HG03045 (cell line): ENCODE measurements around the gene HNRNPC.
"Not testable (repeated sequence)": the region's sequence is repeated elsewhere in the genome, so short reads cannot be mapped to it uniquely, and the experiment has no call there.

Source experiments
- ATAC-seq: cut with Tn5 transposase; IDR thresholded peaks from one replicate; pipeline ENCODE4 v1.9.1; 2021; ENCODE audit warnings: mild to moderate bottlenecking, moderate library complexity; ENCODE audit not compliant: unreplicated experiment

Gene HNRNPC

GRCh38 chr14:21213652-21214051 is 55.6 kb downstream of the HNRNPC start:
- no peak for ATAC-seq

- not testable (repeated sequence) for ATAC-seq
These were observed 56.4 kb downstream of the HNRNPC start for GRCh38 chr14:21212824-21213223.

- ATAC-seq = no peak
These were observed 57.7 kb downstream of the HNRNPC start for GRCh38 chr14:21211509-21211908.

- ATAC-seq = no peak
These were observed 59.2 kb downstream of the HNRNPC start for GRCh38 chr14:21210023-21210422.

- ATAC-seq = no peak
These were observed 60.1 kb downstream of the HNRNPC start for GRCh38 chr14:21209185-21209584.

GRCh38 chr14:21208554-21208953 is 60.7 kb downstream of the HNRNPC start:
- ATAC-seq = no peak

GRCh38 chr14:21206753-21207684 is 62.2 kb downstream of the HNRNPC start:
- ATAC-seq = no peak

GRCh38 chr14:21205678-21206581 is 63.3 kb downstream of the HNRNPC start:
- ATAC-seq = no peak

GRCh38 chr14:21205026-21205677 is 64.1 kb downstream of the HNRNPC start:
- no peak for ATAC-seq

- ATAC-seq = no peak
These were observed 64.8 kb downstream of the HNRNPC start for GRCh38 chr14:21204167-21205025.

GRCh38 chr14:21203470-21204166 is 65.6 kb downstream of the HNRNPC start:
- ATAC-seq = no peak

- no peak for ATAC-seq
These were observed 66.5 kb downstream of the HNRNPC start for GRCh38 chr14:21202463-21203358.

GRCh38 chr14:21201732-21202462 is 67.3 kb downstream of the HNRNPC start:
- no peak for ATAC-seq

- ATAC-seq = no peak
These were observed 68.3 kb downstream of the HNRNPC start for GRCh38 chr14:21200752-21201461.

GRCh38 chr14:21199611-21200560 is 69.4 kb downstream of the HNRNPC start:
- ATAC-seq = no peak
